WTC11 (cell line): ENCODE measurements around the gene CGB3.

Source experiments
- ARID4B ChIP-seq: sonication (generic); formaldehyde crosslinking; IDR thresholded peaks from 2 replicates; pipeline ENCODE4 v1.8.0; 2023; ENCODE audit warnings: missing genetic modification reagents, mild to moderate bottlenecking, borderline replicate concordance
- ATF3 ChIP-seq: sonication (generic); formaldehyde crosslinking; conservative IDR thresholded peaks from 2 replicates; pipeline ENCODE4 v1.8.1; 2022; ENCODE audit warnings: mild to moderate bottlenecking, missing genetic modification reagents
- CTCF ChIP-seq: fragments of 200-600 bp; IDR thresholded peaks from 2 replicates; pipeline ENCODE4 v1.8.0; 2022; ENCODE audit warnings: antibody characterized with exemption
- ETV6 ChIP-seq: sonication (generic); formaldehyde crosslinking; IDR thresholded peaks from 2 replicates; pipeline ENCODE4 v1.8.1; 2022; ENCODE audit warnings: mild to moderate bottlenecking, missing genetic modification reagents
- FOXK1 ChIP-seq: sonication (generic); formaldehyde crosslinking; IDR thresholded peaks from 2 replicates; pipeline ENCODE4 v1.8.0; 2022; ENCODE audit warnings: mild to moderate bottlenecking, moderate library complexity, missing genetic modification reagents
- FOXP1 ChIP-seq: sonication (generic); formaldehyde crosslinking; IDR thresholded peaks from 2 replicates; pipeline ENCODE4 v1.8.0; 2022; ENCODE audit warnings: missing genetic modification reagents, mild to moderate bottlenecking, moderate library complexity, borderline replicate concordance
- MAX ChIP-seq: sonication (generic); formaldehyde crosslinking; IDR thresholded peaks from 2 replicates; pipeline ENCODE4 v1.8.0; 2022; ENCODE audit warnings: mild to moderate bottlenecking, missing genetic modification reagents
- NR3C1 ChIP-seq: sonication (generic); formaldehyde crosslinking; conservative IDR thresholded peaks from 2 replicates; pipeline ENCODE4 v1.8.1; 2023; ENCODE audit warnings: low read depth, mild to moderate bottlenecking, missing genetic modification reagents
- RELA ChIP-seq: sonication (generic); formaldehyde crosslinking; IDR thresholded peaks from 2 replicates; pipeline ENCODE4 v1.8.1; 2022; ENCODE audit warnings: missing genetic modification reagents, mild to moderate bottlenecking, borderline replicate concordance
- TEAD4 ChIP-seq: sonication (generic); formaldehyde crosslinking; IDR thresholded peaks from 2 replicates; pipeline ENCODE4 v1.8.0; 2022; ENCODE audit warnings: mild to moderate bottlenecking, missing genetic modification reagents
- ZNF317 ChIP-seq: sonication (generic); formaldehyde crosslinking; IDR thresholded peaks from 2 replicates; pipeline ENCODE4 v1.8.1; 2023; ENCODE audit warnings: low read depth, mild to moderate bottlenecking, moderate library complexity, missing genetic modification reagents, borderline replicate concordance
- ZNF423 ChIP-seq: fragments of 250-450 bp; sonication (Bioruptor Pico); IDR thresholded peaks from 2 replicates; pipeline ENCODE4 v2.1.2; 2022; ENCODE audit warnings: mild to moderate bottlenecking, moderate library complexity
- ZNF671 ChIP-seq: fragments of 250-450 bp; sonication (Bioruptor Pico); IDR thresholded peaks from 2 replicates; pipeline ENCODE4 v1.8.0; 2021; ENCODE audit warnings: mild to moderate bottlenecking

- no peak for TF ChIP-seq CTCF
- no peak for TF ChIP-seq FOXP1 (CRISPR knock-in tag)
- no peak for TF ChIP-seq NR3C1 (CRISPR knock-in tag)
- no peak for TF ChIP-seq ZNF423 (CRISPR knock-in tag)
- no peak for TF ChIP-seq ZNF671 (CRISPR knock-in tag)
- TF ChIP-seq ARID4B (CRISPR knock-in tag): no peak
- TF ChIP-seq ETV6: no peak
- no peak for TF ChIP-seq ZNF317
- no peak for TF ChIP-seq MAX
- no peak for TF ChIP-seq RELA (CRISPR knock-in tag)
- no peak for TF ChIP-seq TEAD4 (CRISPR knock-in tag)
- TF ChIP-seq ATF3 (CRISPR knock-in tag): no peak
- TF ChIP-seq FOXK1 (CRISPR knock-in tag): no peak
These were observed 19.0 kb downstream of the CGB3 start for GRCh38 chr19:49004964-49005614.
